ENCODE measurements around the gene SEC14L5. TPM values are rescaled to one million over a fixed set of nuclear protein-coding genes. Genes with fewer than 3 reads are reported as not detected.

SEC14L5 gene
- polyA plus RNA-seq, 12 donors, result 0.35 to 1.5 (median 0.75) TPM; not detected in 1

GRCh38 chr16:4984174-4984990, 26.3 kb downstream of the SEC14L5 start:
- no peak for DNase-seq

GRCh38 chr16:4987250-4987579, 29.1 kb downstream of the SEC14L5 start:
- DNase-seq, result no peak

- DNase-seq, result no peak
Observed at GRCh38 chr16:4987580-4988374, 29.6 kb downstream of the SEC14L5 start.

- DNase-seq, result no peak
Observed at GRCh38 chr16:4988647-4989046, 30.5 kb downstream of the SEC14L5 start.

GRCh38 chr16:4989391-4990006, 31.4 kb downstream of the SEC14L5 start:
- no peak for DNase-seq

- DNase-seq, result no peak
Observed at GRCh38 chr16:4990415-4990814, 32.3 kb downstream of the SEC14L5 start.

- DNase-seq, result no peak
Observed at GRCh38 chr16:4991754-4992153, 33.6 kb downstream of the SEC14L5 start.

- DNase-seq, result no peak
Observed at GRCh38 chr16:4994719-4995434, 36.7 kb downstream of the SEC14L5 start.

- no peak for DNase-seq
Observed at GRCh38 chr16:5000573-5001001, 42.5 kb downstream of the SEC14L5 start.

GRCh38 chr16:5001571-5001970, 43.4 kb downstream of the SEC14L5 start:
- DNase-seq, result no peak

- no peak for DNase-seq
Observed at GRCh38 chr16:5001986-5002385, 43.9 kb downstream of the SEC14L5 start.

- DNase-seq, result no peak
Observed at GRCh38 chr16:5002699-5003143, 44.6 kb downstream of the SEC14L5 start.

GRCh38 chr16:5003211-5003610, 45.1 kb downstream of the SEC14L5 start:
- no peak for DNase-seq

GRCh38 chr16:5003828-5004227, 45.7 kb downstream of the SEC14L5 start:
- DNase-seq, result no peak

GRCh38 chr16:5004311-5004710, 46.2 kb downstream of the SEC14L5 start:
- DNase-seq, result no peak

GRCh38 chr16:5005916-5006315, 47.8 kb downstream of the SEC14L5 start:
- no peak for DNase-seq

GRCh38 chr16:5006348-5007193, 48.4 kb downstream of the SEC14L5 start:
- peak; percentile 34 for DNase-seq

- no peak for DNase-seq
Observed at GRCh38 chr16:5007256-5007655, 49.1 kb downstream of the SEC14L5 start.

GRCh38 chr16:5008311-5008731, 50.2 kb downstream of the SEC14L5 start:
- DNase-seq, result no peak

GRCh38 chr16:5010576-5011329, 52.6 kb downstream of the SEC14L5 start:
- no peak for DNase-seq

Data from muscle of arm (tissue), 12 donors.